Astrocyte (in vitro differentiated cells and primary cell): ENCODE results near the gene OTUD5. TPM values are rescaled to one million over a fixed set of nuclear protein-coding genes. Genes with fewer than 3 reads are reported as not detected.

Experiments used
- DNase-seq: peaks from one replicate; pipeline ENCODE4 v3.0.0-alpha.2; 2010; ENCODE audit warnings: low read depth
- FAIRE-seq: peaks from 2 replicates; lab custom pipeline; 2011; peaks lifted over from hg19 to GRCh38; lab: Jason Lieb, UNC
- H2AFZ ChIP-seq: 2 replicates; pipeline ENCODE4 v1.6.0; 2012; ENCODE audit warnings: low read depth, low read length, inconsistent platforms
- H3K27ac ChIP-seq: 2 replicates; pipeline ENCODE4 v1.5.1; 2011; ENCODE audit warnings: low read depth, low read length, inconsistent platforms
- H3K27me3 ChIP-seq: 2 replicates; pipeline ENCODE4 v1.6.0; 2011; ENCODE audit warnings: low read length, inconsistent platforms; ENCODE audit not compliant: insufficient read depth
- H3K36me3 ChIP-seq: 2 replicates; pipeline ENCODE4 v1.5.1; 2011; ENCODE audit warnings: low read length, inconsistent platforms; ENCODE audit not compliant: insufficient read depth
- H3K4me1 ChIP-seq: 2 replicates; pipeline ENCODE4 v1.5.1; 2011; ENCODE audit warnings: low read length, inconsistent platforms; ENCODE audit not compliant: insufficient read depth
- H3K4me2 ChIP-seq: 2 replicates; pipeline ENCODE4 v1.6.0; 2012; ENCODE audit warnings: low read length, inconsistent platforms
- H3K4me3 ChIP-seq: 2 replicates; pipeline ENCODE4 v1.5.1; 2011; ENCODE audit warnings: low read depth, mild to moderate bottlenecking, low read length, inconsistent platforms; ENCODE audit not compliant: insufficient read depth
- H3K79me2 ChIP-seq: 2 replicates; pipeline ENCODE4 v1.6.0; 2012; ENCODE audit warnings: mild to moderate bottlenecking, low read length, inconsistent platforms; ENCODE audit not compliant: insufficient read depth
- H3K9ac ChIP-seq: 2 replicates; pipeline ENCODE4 v1.6.0; 2012; ENCODE audit warnings: mild to moderate bottlenecking, low read length, inconsistent platforms
- H3K9me3 ChIP-seq: 2 replicates; pipeline ENCODE4 v1.5.1; 2012; ENCODE audit warnings: low read depth, mild to moderate bottlenecking, low read length, inconsistent platforms; ENCODE audit not compliant: insufficient read depth
- H4K20me1 ChIP-seq: 2 replicates; pipeline ENCODE4 v1.6.0; 2012; ENCODE audit warnings: low read length, inconsistent platforms; ENCODE audit not compliant: insufficient read depth
- H3K27ac Mint-ChIP-seq: one replicate; pipeline ENCODE4 v1.8.0; 2021; ENCODE audit warnings: mild to moderate bottlenecking, mixed read lengths; ENCODE audit not compliant: unreplicated experiment
- H3K27me3 Mint-ChIP-seq: one replicate; pipeline ENCODE4 v1.8.0; 2021; ENCODE audit warnings: low read depth, mixed read lengths; ENCODE audit not compliant: unreplicated experiment
- H3K36me3 Mint-ChIP-seq: one replicate; pipeline ENCODE4 v1.8.0; 2021; ENCODE audit warnings: low read depth, mixed read lengths; ENCODE audit not compliant: unreplicated experiment
- H3K4me1 Mint-ChIP-seq: one replicate; pipeline ENCODE4 v1.8.0; 2021; ENCODE audit warnings: low read depth, mixed read lengths; ENCODE audit not compliant: unreplicated experiment
- H3K4me3 Mint-ChIP-seq: one replicate; pipeline ENCODE4 v1.8.0; 2021; ENCODE audit warnings: mild to moderate bottlenecking, moderate library complexity, mixed read lengths; ENCODE audit not compliant: unreplicated experiment
- H3K9me3 Mint-ChIP-seq: one replicate; pipeline ENCODE4 v1.8.0; 2021; ENCODE audit warnings: mild to moderate bottlenecking, mixed read lengths; ENCODE audit not compliant: unreplicated experiment
- CTCF ChIP-seq: IDR thresholded peaks from 2 replicates; pipeline ENCODE4 v1.5.1; 2011; ENCODE audit warnings: low read depth, mild to moderate bottlenecking, inconsistent platforms, low read length, moderate library complexity; ENCODE audit not compliant: insufficient read depth
- EZH2 ChIP-seq: IDR thresholded peaks from 2 replicates; pipeline ENCODE4 v1.6.1; 2012; ENCODE audit warnings: mild to moderate bottlenecking, low read length, inconsistent platforms; ENCODE audit not compliant: insufficient read depth
- total RNA-seq: library from RNA; stranded (reverse); gene quantifications from 2 replicates; pipeline ENCODE4 v1.2.1, GENCODE V29; 2021

The OTUD5 gene
- total RNA-seq, 1 donor from 2014 or later = 56.1 TPM

DNA sequence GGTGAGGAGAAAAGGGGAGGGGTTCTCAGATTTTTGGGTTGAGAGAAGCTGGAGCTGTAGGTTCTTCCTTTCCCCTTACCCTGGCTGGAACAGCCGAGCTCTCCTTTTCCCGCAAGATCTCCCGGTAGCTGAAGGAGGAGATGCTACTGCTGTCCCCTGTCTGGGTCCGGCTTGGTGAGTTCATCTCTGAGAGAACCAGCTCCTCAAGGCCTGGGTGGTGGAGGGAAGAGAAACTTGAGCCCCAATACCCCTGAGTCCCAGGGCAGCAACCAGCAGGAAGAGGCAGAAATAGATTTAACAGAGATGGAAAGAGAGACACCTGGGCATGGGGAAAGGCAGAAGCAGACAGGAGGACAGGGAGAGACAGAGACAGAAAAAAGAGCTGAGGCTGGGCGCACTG, 20.8 kb upstream of the OTUD5 start:
- FAIRE-seq (no peak), DNase-seq (no peak)
- no peak overlapping the region for H3K4me3 ChIP-seq
- H3K4me2 ChIP-seq = no peak overlapping the region
- no peak overlapping the region for H3K27ac ChIP-seq
- H3K4me1 Mint-ChIP-seq = peaks cover under 1% of the 10 kb centered on the region
- no peaks in the 10 kb centered on the region for H3K9me3 Mint-ChIP-seq
- no peaks in the 10 kb centered on the region for H4K20me1 ChIP-seq
- no peaks in the 10 kb centered on the region for H3K4me1 ChIP-seq
- no peaks in the 10 kb centered on the region for H3K79me2 ChIP-seq
- no peaks in the 10 kb centered on the region for H3K27me3 ChIP-seq
- no peak overlapping the region for H3K9ac ChIP-seq
- H3K27me3 Mint-ChIP-seq = no peaks in the 10 kb centered on the region
- H3K36me3 ChIP-seq = peaks cover 2% of the 10 kb centered on the region
- no peak overlapping the region for H3K27ac Mint-ChIP-seq
- no peak overlapping the region for H2AFZ ChIP-seq
- no peak overlapping the region for H3K4me3 Mint-ChIP-seq
- TF ChIP-seq CTCF = no peak
- no peak for TF ChIP-seq EZH2
- no peaks in the 10 kb centered on the region for H3K36me3 Mint-ChIP-seq
- H3K9me3 ChIP-seq = no peaks in the 10 kb centered on the region

- Mint-ChIP-seq H3K36me3 (no peaks in the 10 kb centered on the region), H3K4me3 (no peak overlapping the region), H3K9me3 (no peaks in the 10 kb centered on the region), H3K27me3 (no peaks in the 10 kb centered on the region), H3K4me1 (peaks cover 11% of the 10 kb centered on the region), H3K27ac (no peak overlapping the region)
- TF ChIP-seq EZH2 = no peak
- no peak for TF ChIP-seq CTCF
- H4K20me1 ChIP-seq = no peaks in the 10 kb centered on the region
- no peak overlapping the region for H3K4me2 ChIP-seq
- no peak overlapping the region for H3K27ac ChIP-seq
- peaks cover 3% of the 10 kb centered on the region for H3K4me1 ChIP-seq
- no peak overlapping the region for H3K4me3 ChIP-seq
- peaks cover 2% of the 10 kb centered on the region for H3K36me3 ChIP-seq
- FAIRE-seq (no peak), DNase-seq (no peak)
- H3K27me3 ChIP-seq = no peaks in the 10 kb centered on the region
- H2AFZ ChIP-seq = no peak overlapping the region
- H3K9ac ChIP-seq = no peak overlapping the region
- no peaks in the 10 kb centered on the region for H3K79me2 ChIP-seq
- H3K9me3 ChIP-seq = no peaks in the 10 kb centered on the region
Observed at GRCh38 chrX:48976086-48976485, 18.7 kb upstream of the OTUD5 start.

- DNase-seq (no peak), FAIRE-seq (no peak)
- Mint-ChIP-seq H3K27me3 (no peaks in the 10 kb centered on the region), H3K4me1 (peaks cover 13% of the 10 kb centered on the region), H3K9me3 (no peaks in the 10 kb centered on the region), H3K4me3 (no peak overlapping the region), H3K36me3 (no peaks in the 10 kb centered on the region), H3K27ac (no peak overlapping the region)
- Histone ChIP-seq H3K36me3 (no peaks in the 10 kb centered on the region), H3K9me3 (no peaks in the 10 kb centered on the region), H3K27me3 (no peaks in the 10 kb centered on the region), H3K79me2 (no peaks in the 10 kb centered on the region), H3K9ac (no peak overlapping the region), H4K20me1 (no peaks in the 10 kb centered on the region), H3K27ac (no peak overlapping the region), H3K4me2 (no peak overlapping the region), H3K4me3 (no peak overlapping the region), H2AFZ (no peak overlapping the region), H3K4me1 (peaks cover 3% of the 10 kb centered on the region)
- TF ChIP-seq CTCF = no peak
- TF ChIP-seq EZH2 = no peak
Observed at GRCh38 chrX:48975541-48975940, 18.1 kb upstream of the OTUD5 start.
